ENCODE measurements around the gene FRK. TPM values are rescaled to one million over a fixed set of nuclear protein-coding genes. Genes with fewer than 3 reads are reported as not detected.

Gene FRK
- total RNA-seq, 3 donors from 2014 or later, result 8.0 to 25.8 (median 23.2) TPM

GRCh38 chr6:115901896-115902295 is 158.8 kb downstream of the FRK start:
- ATAC-seq, result no peak
- Histone ChIP-seq H3K4me1 (ENCODE audit: low read depth) (no peaks in the 10 kb centered on the region), H3K36me3 (ENCODE audit: low read depth) (no peaks in the 10 kb centered on the region), H3K9me3 (no peaks in the 10 kb centered on the region), H3K4me3 (no peak overlapping the region)
- no peak for DNase-seq
- TF ChIP-seq CTCF (IDR thresholded peaks at IDR 0.05), result no peak
- intact Hi-C loops (cut with DNase I, micrococcal nuclease), result no loop called here

GRCh38 chr6:115899730-115900282 is 160.9 kb downstream of the FRK start:
- H3K4me3 ChIP-seq, result no peak overlapping the region
- H3K36me3 ChIP-seq (ENCODE audit: low read depth), result no peaks in the 10 kb centered on the region
- H3K4me1 ChIP-seq (ENCODE audit: low read depth), result no peaks in the 10 kb centered on the region
- intact Hi-C loops (cut with DNase I, micrococcal nuclease), result no loop called here
- ATAC-seq (no peak), DNase-seq (no peak)
- TF ChIP-seq CTCF (IDR thresholded peaks at IDR 0.05), result no peak
- H3K9me3 ChIP-seq, result no peaks in the 10 kb centered on the region

GRCh38 chr6:115898246-115898645 is 162.4 kb downstream of the FRK start:
- TF ChIP-seq CTCF (IDR thresholded peaks at IDR 0.05), result no peak
- Histone ChIP-seq H3K4me3 (no peak overlapping the region), H3K9me3 (no peaks in the 10 kb centered on the region), H3K4me1 (ENCODE audit: low read depth) (no peaks in the 10 kb centered on the region), H3K36me3 (ENCODE audit: low read depth) (no peaks in the 10 kb centered on the region)
- DNase-seq (no peak), ATAC-seq (no peak)
- intact Hi-C loops (cut with DNase I, micrococcal nuclease), result no loop called here

GRCh38 chr6:115896538-115897129 is 164.1 kb downstream of the FRK start:
- peak; percentile 25 for ATAC-seq

GRCh38 chr6:115894426-115894992 is 166.2 kb downstream of the FRK start:
- Histone ChIP-seq H3K9me3 (no peaks in the 10 kb centered on the region), H3K4me1 (ENCODE audit: low read depth) (no peaks in the 10 kb centered on the region), H3K36me3 (ENCODE audit: low read depth) (no peaks in the 10 kb centered on the region), H3K4me3 (no peak overlapping the region)
- no peak for ATAC-seq
- no peak for DNase-seq
- no peak for TF ChIP-seq CTCF (IDR thresholded peaks at IDR 0.05)
- intact Hi-C loops (cut with DNase I, micrococcal nuclease), result no loop called here

More at GRCh38 chr6:115896538-115897129, 164.1 kb downstream of the FRK start:
- no peaks in the 10 kb centered on the region for H3K9me3 ChIP-seq
- no peaks in the 10 kb centered on the region for H3K36me3 ChIP-seq (ENCODE audit: low read depth)
- DNase-seq, result peak in 1 of 3 donors; percentile 22
- no peaks in the 10 kb centered on the region for H3K4me1 ChIP-seq (ENCODE audit: low read depth)
- intact Hi-C loops (cut with DNase I, micrococcal nuclease), result no loop called here
- no peak overlapping the region for H3K4me3 ChIP-seq
- no peak for TF ChIP-seq CTCF (IDR thresholded peaks at IDR 0.05)
